ENCODE measurements around the gene LBR.

LBR gene

GRCh38 chr1:225366552-225366951, 61.3 kb downstream of the LBR start:
- DNase-seq, result no peak

- DNase-seq, result no peak
Observed at GRCh38 chr1:225366018-225366417, 61.8 kb downstream of the LBR start.

- no peak for DNase-seq
Observed at GRCh38 chr1:225364439-225364838, 63.4 kb downstream of the LBR start.

- no peak for DNase-seq
Observed at GRCh38 chr1:225362805-225363204, 65.0 kb downstream of the LBR start.

GRCh38 chr1:225361176-225361575, 66.7 kb downstream of the LBR start:
- no peak for DNase-seq

- DNase-seq, result no peak
Observed at GRCh38 chr1:225360119-225360518, 67.7 kb downstream of the LBR start.

- DNase-seq, result no peak
Observed at GRCh38 chr1:225355863-225356262, 72.0 kb downstream of the LBR start.

GRCh38 chr1:225354906-225355305, 72.9 kb downstream of the LBR start:
- DNase-seq, result no peak

Measured in CD4-positive, alpha-beta T cell treated with Interleukin-21 for 1 hour (primary cell).